H1 (cell line): ENCODE results near the gene CASP3. TPM values are rescaled to one million over a fixed set of nuclear protein-coding genes. Genes with fewer than 3 reads are reported as not detected.

Source experiments
- CTCF ChIA-PET: fragments of 300-600 bp; sonication (Branson Sonifier 250); formaldehyde crosslinking; loops from one replicate; lab custom pipeline; 2021; ENCODE audit not compliant: partially characterized antibody; lab: Charles Lee
- POLR2A ChIA-PET: fragments of 300-600 bp; sonication (Branson Sonifier 250); formaldehyde crosslinking; loops from one replicate; lab custom pipeline; 2021; ENCODE audit warnings: inconsistent platforms; ENCODE audit not compliant: partially characterized antibody; lab: Charles Lee
- DNase-seq, 2 experiments: peaks; one replicate each; pipeline versions ENCODE4 v3.0.0 to v3.0.0-alpha.2; 2010 to 2022; ENCODE audit warnings: low spot score in 2 of 2, low read depth in 1 of 2, mixed read lengths in 1 of 2
- FAIRE-seq: peaks from 2 replicates; lab custom pipeline; 2011; peaks lifted over from hg19 to GRCh38; lab: Jason Lieb, UNC
- H2AFZ ChIP-seq: 2 replicates; pipeline ENCODE4 v1.8.1; 2012; ENCODE audit warnings: low read length, inconsistent platforms
- H2AK5ac ChIP-seq: 2 replicates; pipeline ENCODE4 v1.6.1; 2013; ENCODE audit warnings: low read depth, low read length
- H2BK120ac ChIP-seq: replicated peaks from 2 replicates; pipeline ENCODE3; 2013; ENCODE audit warnings: low read depth, low read length, inconsistent platforms
- H2BK12ac ChIP-seq: 2 replicates; pipeline ENCODE4 v1.6.1; 2013; ENCODE audit warnings: low read depth, low read length
- H2BK15ac ChIP-seq: 2 replicates; pipeline ENCODE4 v1.6.1; 2013; ENCODE audit warnings: low read length
- H2BK20ac ChIP-seq: 2 replicates; pipeline ENCODE4 v1.6.1; 2013; ENCODE audit warnings: low read length
- H2BK5ac ChIP-seq: 2 replicates; pipeline ENCODE4 v1.6.1; 2013; ENCODE audit warnings: low read depth, low read length
- H3K14ac ChIP-seq: 2 replicates; pipeline ENCODE4 v1.6.1; 2013; ENCODE audit warnings: inconsistent platforms; ENCODE audit not compliant: insufficient read length
- H3K18ac ChIP-seq: 2 replicates; pipeline ENCODE4 v1.6.1; 2013; ENCODE audit warnings: low read length; ENCODE audit errors: extremely low read depth
- H3K23ac ChIP-seq: 2 replicates; pipeline ENCODE4 v1.6.1; 2013; ENCODE audit warnings: inconsistent platforms; ENCODE audit not compliant: insufficient read length
- H3K23me2 ChIP-seq: 2 replicates; pipeline ENCODE4 v1.6.1; 2013; ENCODE audit warnings: low read depth, low read length
- H3K27ac ChIP-seq: 2 replicates; pipeline ENCODE4 v1.6.1; 2011; ENCODE audit warnings: low read depth, low read length, inconsistent platforms
- H3K27me3 ChIP-seq, 4 experiments: replicated peaks in 1 of 4; 1 replicate in 1 of 4; 2 replicates in 3 of 4; pipeline versions ENCODE4 v1.6.1 to v1.8.1; 2011 to 2013; ENCODE audit warnings: low read length in 3 of 4, mild to moderate bottlenecking in 3 of 4, inconsistent platforms in 2 of 4, mixed read lengths in 2 of 4, moderate library complexity in 1 of 4; ENCODE audit not compliant: control insufficient read depth in 3 of 4, insufficient read depth in 3 of 4; ENCODE audit errors: extremely low read depth in 1 of 4
- H3K36me3 ChIP-seq, 4 experiments: 2 replicates each; pipeline versions ENCODE4 v1.6.1 to v1.8.1; 2011 to 2013; ENCODE audit warnings: mild to moderate bottlenecking in 4 of 4, low read length in 3 of 4, moderate library complexity in 2 of 4, control low read depth in 1 of 4, inconsistent platforms in 1 of 4; ENCODE audit not compliant: insufficient read depth in 4 of 4, control insufficient read depth in 2 of 4
- H3K4ac ChIP-seq: replicated peaks from 2 replicates; pipeline ENCODE3; 2013; ENCODE audit warnings: low read length, low read depth, mixed read lengths, inconsistent platforms; ENCODE audit not compliant: insufficient read length
- H3K4me1 ChIP-seq, 4 experiments: replicated peaks in 1 of 4; 1 replicate in 1 of 4; 2 replicates in 3 of 4; pipeline versions ENCODE4 v1.6.1 to v1.8.1; 2011 to 2013; ENCODE audit warnings: low read length in 3 of 4, inconsistent platforms in 2 of 4, mixed read lengths in 1 of 4; ENCODE audit not compliant: insufficient read depth in 4 of 4, control insufficient read depth in 3 of 4
- H3K4me2 ChIP-seq, 2 experiments: 2 replicates each; pipeline versions ENCODE4 v1.6.1 to v1.8.1; 2011 to 2013; ENCODE audit warnings: low read depth in 2 of 2, low read length in 2 of 2, control low read depth in 1 of 2, inconsistent platforms in 1 of 2, mild to moderate bottlenecking in 1 of 2; ENCODE audit not compliant: insufficient read depth in 1 of 2
- H3K4me3 ChIP-seq, 4 experiments: fragments of 200-600, 300-600 bp in 1 of 4; sonication (generic), shearing (Covaris generic), sonication (Bioruptor Twin) in 1 of 4; 2 replicates each; pipeline versions ENCODE4 v1.5.1 to v1.8.1; 2011 to 2016; ENCODE audit warnings: low read length in 4 of 4, low read depth in 3 of 4, control low read depth in 2 of 4, inconsistent platforms in 2 of 4, mild to moderate bottlenecking in 2 of 4, mixed read lengths in 1 of 4, moderate library complexity in 1 of 4; ENCODE audit not compliant: insufficient read depth in 2 of 4; ENCODE audit errors: extremely low read depth in 1 of 4
- H3K56ac ChIP-seq: replicated peaks from 2 replicates; pipeline ENCODE3; 2013; ENCODE audit warnings: low read depth, mild to moderate bottlenecking, mixed read lengths, low read length, inconsistent platforms; ENCODE audit not compliant: insufficient read length
- H3K79me1 ChIP-seq: 2 replicates; pipeline ENCODE4 v1.6.1; 2013; ENCODE audit warnings: low read depth, low read length, control low read depth
- H3K79me2 ChIP-seq, 2 experiments: 2 replicates each; pipeline versions ENCODE4 v1.6.1 to v1.8.1; 2012 to 2013; ENCODE audit warnings: low read length in 2 of 2, mild to moderate bottlenecking in 2 of 2, inconsistent platforms in 1 of 2; ENCODE audit not compliant: insufficient read depth in 2 of 2, control insufficient read depth in 1 of 2
- H3K9ac ChIP-seq, 4 experiments: replicated peaks in 1 of 4; 1 replicate in 1 of 4; 2 replicates in 3 of 4; pipeline versions ENCODE4 v1.6.1 to v1.8.1; 2011 to 2013; ENCODE audit warnings: low read depth in 3 of 4, low read length in 3 of 4, control low read depth in 2 of 4, mild to moderate bottlenecking in 2 of 4, moderate library complexity in 2 of 4, inconsistent platforms in 1 of 4; ENCODE audit errors: extremely low read depth in 1 of 4
- H3K9me3 ChIP-seq, 2 experiments: 2 replicates each; pipeline versions ENCODE4 v1.6.1 to v1.8.1; 2012 to 2013; ENCODE audit warnings: mild to moderate bottlenecking in 2 of 2, moderate library complexity in 2 of 2, control low read depth in 1 of 2, inconsistent platforms in 1 of 2, low read depth in 1 of 2, low read length in 1 of 2, mixed read lengths in 1 of 2; ENCODE audit not compliant: insufficient read depth in 2 of 2
- H4K20me1 ChIP-seq, 2 experiments: replicated peaks in 1 of 2; 2 replicates each; pipeline versions ENCODE3 to v1.8.1; 2011 to 2013; ENCODE audit warnings: inconsistent platforms in 2 of 2, low read length in 2 of 2, mild to moderate bottlenecking in 1 of 2; ENCODE audit not compliant: insufficient read depth in 2 of 2, control insufficient read depth in 1 of 2
- H4K5ac ChIP-seq: 2 replicates; pipeline ENCODE4 v1.6.1; 2013; ENCODE audit warnings: low read length, low read depth, mixed read lengths, inconsistent platforms; ENCODE audit not compliant: insufficient read length
- H4K8ac ChIP-seq: 2 replicates; pipeline ENCODE4 v1.8.0; 2013; ENCODE audit warnings: mild to moderate bottlenecking, moderate library complexity, low read length, inconsistent platforms; ENCODE audit not compliant: insufficient read depth; ENCODE audit errors: extremely low read depth
- H4K91ac ChIP-seq: replicated peaks from 2 replicates; pipeline ENCODE3; 2013; ENCODE audit warnings: low read length, mixed read lengths, inconsistent platforms; ENCODE audit not compliant: insufficient read length
- BRCA1 ChIP-seq: IDR thresholded peaks from 2 replicates; pipeline ENCODE4 v1.6.1; 2012; ENCODE audit warnings: low read depth, low read length, improper control_type of control experiment
- CBX8 ChIP-seq: fragments of 300-800, 300-1000 bp; sonication (generic); IDR thresholded peaks from 2 replicates; pipeline ENCODE4 v1.7.1; 2016; ENCODE audit warnings: low read depth, low read length, borderline replicate concordance
- EZH2 ChIP-seq: fragments of 200-600 bp; sonication (generic); IDR thresholded peaks from 2 replicates; pipeline ENCODE4 v1.7.1; 2012; ENCODE audit warnings: low read depth, mild to moderate bottlenecking, moderate library complexity, low read length, inconsistent platforms; ENCODE audit not compliant: severe bottlenecking
- GABPA ChIP-seq: IDR thresholded peaks from 2 replicates; pipeline ENCODE4 v1.6.1; 2011; ENCODE audit warnings: mild to moderate bottlenecking, low read length, moderate library complexity, borderline replicate concordance; ENCODE audit not compliant: insufficient read depth
- HDAC2 ChIP-seq, 2 experiments: fragments of 300-600 bp in 1 of 2; sonication (generic) in 1 of 2; IDR thresholded peaks; 2 replicates each; pipeline ENCODE4 v1.6.1; 2011 to 2012; ENCODE audit warnings: low read depth in 2 of 2, low read length in 2 of 2, mild to moderate bottlenecking in 2 of 2, moderate library complexity in 2 of 2, borderline replicate concordance in 1 of 2, inconsistent platforms in 1 of 2
- JUN ChIP-seq: IDR thresholded peaks from 2 replicates; pipeline ENCODE4 v1.6.1; 2011; ENCODE audit warnings: low read depth, mild to moderate bottlenecking, improper control_type of control experiment, low read length
- KDM1A ChIP-seq: fragments of 200-600, 300-600 bp; sonication (generic); IDR thresholded peaks from 2 replicates; pipeline ENCODE4 v1.7.1; 2016; ENCODE audit warnings: mild to moderate bottlenecking, low read length, borderline replicate concordance
- POLR2A ChIP-seq, 2 experiments: IDR thresholded peaks; 1 replicate in 1 of 2; 2 replicates in 1 of 2; pipeline ENCODE4 v1.6.1; 2011; ENCODE audit warnings: low read depth in 2 of 2, low read length in 2 of 2, mild to moderate bottlenecking in 2 of 2; ENCODE audit errors: control extremely low read depth in 1 of 2
- TAF1 ChIP-seq: IDR thresholded peaks from 2 replicates; pipeline ENCODE4 v1.6.1; 2011; ENCODE audit warnings: mild to moderate bottlenecking, low read depth, low read length
- TAF7 ChIP-seq: optimal IDR thresholded peaks from 2 replicates; pipeline ENCODE3; 2011; ENCODE audit warnings: low read depth, mild to moderate bottlenecking, inconsistent platforms, low read length, moderate library complexity, borderline replicate concordance
- TEAD4 ChIP-seq: IDR thresholded peaks from 2 replicates; pipeline ENCODE4 v1.6.1; 2012; ENCODE audit warnings: low read depth, low read length, inconsistent platforms, mixed read lengths
- WGBS, 2 experiments: shearing (Covaris generic) in 1 of 2; methylation state at CpG; one replicate each; pipeline versions ENCODE4 v1.1.6 to v1.1.7; 2013 to 2015; ENCODE audit warnings: low lambda C conversion rate in 2 of 2, mixed read lengths in 2 of 2, inconsistent platforms in 1 of 2, low coverage in 1 of 2, missing lambda C conversion rate in 1 of 2; ENCODE audit not compliant: insufficient replicate concordance in 2 of 2, insufficient coverage in 1 of 2, insufficient read length in 1 of 2; ENCODE audit errors: extremely low coverage in 1 of 2, missing lambda C conversion rate in 1 of 2; 5-methylcytosine and 5-hydroxymethylcytosine counted together
- polyA plus RNA-seq, 7 experiments: library from polyadenylated mRNA; depleted of rRNA in 3 of 7; stranded (reverse) in 5 of 7; unstranded in 2 of 7; fragments of >200 nt in 5 of 7; fragments of 200-250 nt in 2 of 7; gene quantifications; 1 replicate in 5 of 7; 2 replicates in 1 of 7; 4 replicates in 1 of 7; pipeline versions ENCODE4 v1.2.1 to v1.2.3, GENCODE V29; 2011 to 2013; ENCODE audit warnings: missing spikeins in 2 of 7, mixed read lengths in 2 of 7
- total RNA-seq: library from RNA; stranded (reverse); fragmentation: NEBNext Ultra II Directional; extraction: Animal tissue kit (Norgen Biotek cat#: 25700); gene quantifications from 2 replicates; pipeline ENCODE4 v1.2.1, GENCODE V29; 2021

CASP3 gene
- total and polyA plus RNA-seq, 2 of the 8 experiments (the other 6 are each of a cell fraction or from before 2014, with no cell fraction given), result 27.8 to 82.5 TPM

GRCh38 chr4:184588893-184589292 lies 60.4 kb downstream of the CASP3 start:
- no peak overlapping the region for H3K4me3 ChIP-seq
- no peaks in the 10 kb centered on the region for H3K79me2 ChIP-seq
- no peak overlapping the region for H3K23ac ChIP-seq
- POLR2A ChIA-PET, result interaction anchor here (0.6 kb wide), 1 partner anchor 23 kb away, joined by 4 read pairs; no protein-coding TSS in a partner anchor
- 91% methylated on average over 8 of the region's 8 CpGs; no CpG with 5 or more reads in 1 of the 2 experiments for WGBS, 2 experiments
- no peak overlapping the region for H2AK5ac ChIP-seq
- no peaks in the 10 kb centered on the region for H3K27me3 ChIP-seq
- H2BK15ac ChIP-seq, result no peak overlapping the region
- H4K8ac ChIP-seq, result no peak overlapping the region
- H3K36me3 ChIP-seq, result no peaks in the 10 kb centered on the region
- FAIRE-seq, result no peak
- no peaks in the 10 kb centered on the region; a peak in 1 of 4 replicates for H3K9me3 ChIP-seq
- no peak overlapping the region for H2BK20ac ChIP-seq
- H2BK12ac ChIP-seq, result no peak overlapping the region
- H4K91ac ChIP-seq, result no peak overlapping the region
- TF ChIP-seq EZH2 (no peak), GABPA (no peak), POLR2A (IDR thresholded peaks at IDR 0.05; ENCODE audit: control extremely low read depth in 1 of 2, low read depth in 2 of 2, low read length in 2 of 2) (no peak), BRCA1 (no peak), KDM1A (no peak), TAF7 (no peak), HDAC2 (IDR thresholded peaks at IDR 0.05; ENCODE audit: borderline replicate concordance in 1 of 2, low read depth in 2 of 2, low read length in 2 of 2) (no peak), TAF1 (no peak), CBX8 (no peak), JUN (no peak), TEAD4 (no peak)
- TF ChIP-seq, all 59 proteins: peak for 0
- DNase-seq, result no peak
- Histone ChIP-seq H2AFZ (0 out of 2 replicates have a peak overlapping the region, but pooled peaks have one; percentile 40), H3K4me1 (no peaks in the 10 kb centered on the region), H3K56ac (no peak overlapping the region), H2BK5ac (no peak overlapping the region), H3K4ac (no peak overlapping the region), H4K5ac (no peak overlapping the region), H3K18ac (no peak overlapping the region), H3K27ac (no peak overlapping the region), H3K9ac (no peak overlapping the region), H3K14ac (no peak overlapping the region), H2BK120ac (no peak overlapping the region), H3K79me1 (no peaks in the 10 kb centered on the region), H4K20me1 (no peaks in the 10 kb centered on the region), H3K23me2 (no peaks in the 10 kb centered on the region), H3K4me2 (no peak overlapping the region)
- CTCF ChIA-PET, result interaction anchor here (0.8 to 1.6 kb wide), 3 partner anchors 13 to 22 kb away, joined by 3 to 6 read pairs (median 3); no protein-coding TSS in a partner anchor
